Thyroid gland (tissue), 4 donors: ENCODE data around the gene ITGB1BP2. TPM values are rescaled to one million over a fixed set of nuclear protein-coding genes. Genes with fewer than 3 reads are reported as not detected.
"Not testable (repeated sequence)": the region's sequence is repeated elsewhere in the genome, so short reads cannot be mapped to it uniquely, and the experiment has no call there.

Experiments used
- DNase-seq, 2 donors: peaks; one replicate each; pipeline ENCODE4 v3.0.0-alpha.2; 2019
- H3K27ac ChIP-seq, 3 donors: fragments of 200-600 bp; sonication (generic); 1 replicate in 2 of 3; 2 replicates in 1 of 3; pipeline ENCODE4 v1.5.1; 2016 to 2019; ENCODE audit warnings: mild to moderate bottlenecking in 1 of 3, moderate library complexity in 1 of 3
- H3K27me3 ChIP-seq: fragments of 200-600 bp; sonication (generic); one replicate; pipeline ENCODE4 v1.5.1; 2019
- H3K36me3 ChIP-seq, 2 donors: fragments of 200-600 bp; sonication (generic); one replicate each; pipeline ENCODE4 v1.5.1; 2016 to 2019
- H3K4me1 ChIP-seq, 2 donors: fragments of 200-600 bp; sonication (generic); one replicate each; pipeline ENCODE4 v1.5.1; 2017 to 2019
- H3K4me3 ChIP-seq, 3 donors: fragments of 200-600 bp; sonication (generic); replicated peaks in 1 of 3; 1 replicate in 2 of 3; 2 replicates in 1 of 3; pipeline ENCODE4 v1.5.1; 2016; ENCODE audit warnings: mild to moderate bottlenecking in 1 of 3
- H3K9me3 ChIP-seq: fragments of 200-600 bp; sonication (generic); one replicate; pipeline ENCODE4 v1.5.1; 2017
- POLR2A ChIP-seq, 2 donors: fragments of 450-650 bp; IDR thresholded peaks; one replicate each; pipeline ENCODE4 v1.6.1; 2017; ENCODE audit warnings: antibody characterized with exemption in 2 of 2, mild to moderate bottlenecking in 2 of 2, moderate library complexity in 1 of 2
- WGBS, 2 donors: methylation state at CpG; one replicate each; pipeline ENCODE4 v1.1.5; 2017; 5-methylcytosine and 5-hydroxymethylcytosine counted together
- intact Hi-C: fragments of 100-400 bp; cut with DNase I; formaldehyde crosslinking; loops from one replicate; pipeline ENCODE4 v1.15.1; 2023
- total RNA-seq, 4 donors: library from RNA; depleted of rRNA; stranded (reverse); fragments of >200 nt; gene quantifications; one replicate each; pipeline ENCODE4 v1.2.3, GENCODE V29; 2016
- TF ChIP-seq, protein P1 (sequence below), 6 experiments: fragments of 200-600 bp in 3 of 6; fragments of 450-650 bp in 3 of 6; sonication (generic) in 3 of 6; IDR thresholded peaks; one replicate each; pipeline ENCODE4 v1.5.1; 2016 to 2019; ENCODE audit warnings: antibody characterized with exemption in 6 of 6, mild to moderate bottlenecking in 2 of 6, inconsistent platforms in 1 of 6, moderate library complexity in 1 of 6

Gene ITGB1BP2
- total RNA-seq, 4 donors from 2014 or later: 0.33 to 1.0 (median 0.67) TPM; not detected in 1

DNA sequence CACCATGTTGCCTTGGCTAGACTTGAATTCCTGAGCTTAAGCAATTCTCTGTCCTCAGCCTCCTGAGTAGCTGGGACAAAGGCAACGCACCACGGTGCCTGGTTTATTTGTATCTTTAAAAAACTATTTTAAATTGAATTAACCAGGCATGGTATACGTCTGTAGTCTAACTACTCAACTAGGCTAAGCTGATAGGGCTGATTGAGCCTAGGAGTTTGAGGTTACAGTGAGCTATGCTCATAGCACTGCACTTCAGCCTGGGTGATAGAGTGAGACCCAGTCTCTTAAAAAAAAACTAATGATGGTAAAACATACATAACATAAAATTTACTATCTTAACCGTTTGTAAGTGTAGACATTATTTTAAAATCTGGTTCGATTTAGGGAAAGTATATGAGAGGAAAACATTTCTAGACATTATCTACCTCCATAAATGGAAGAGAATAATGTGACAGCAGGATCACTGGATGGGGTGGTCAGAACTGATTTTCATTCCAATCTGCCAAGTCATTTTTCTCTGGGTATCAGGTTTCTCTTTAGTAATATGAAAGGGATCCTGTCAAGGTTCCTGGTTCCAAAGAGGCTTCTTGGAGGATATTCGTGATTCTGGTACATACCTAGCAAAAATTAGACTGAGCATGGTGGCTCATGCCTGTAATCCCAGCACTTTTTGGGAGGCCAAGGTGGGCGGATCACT, 8.7 kb upstream of the ITGB1BP2 start:
- Histone ChIP-seq H3K4me3 (no peak overlapping the region), H3K27ac (no peak overlapping the region), H3K4me1 (no peaks in the 10 kb centered on the region), H3K27me3 (no peaks in the 10 kb centered on the region), H3K36me3 (peaks cover 58 to 66% of the 10 kb centered on the region in 2 donors), H3K9me3 (no peaks in the 10 kb centered on the region)
- no peak for DNase-seq
- intact Hi-C loops: no loop called here
- no peak for TF ChIP-seq POLR2A (IDR thresholded peaks at IDR 0.05)
- TF ChIP-seq, protein P1, sequence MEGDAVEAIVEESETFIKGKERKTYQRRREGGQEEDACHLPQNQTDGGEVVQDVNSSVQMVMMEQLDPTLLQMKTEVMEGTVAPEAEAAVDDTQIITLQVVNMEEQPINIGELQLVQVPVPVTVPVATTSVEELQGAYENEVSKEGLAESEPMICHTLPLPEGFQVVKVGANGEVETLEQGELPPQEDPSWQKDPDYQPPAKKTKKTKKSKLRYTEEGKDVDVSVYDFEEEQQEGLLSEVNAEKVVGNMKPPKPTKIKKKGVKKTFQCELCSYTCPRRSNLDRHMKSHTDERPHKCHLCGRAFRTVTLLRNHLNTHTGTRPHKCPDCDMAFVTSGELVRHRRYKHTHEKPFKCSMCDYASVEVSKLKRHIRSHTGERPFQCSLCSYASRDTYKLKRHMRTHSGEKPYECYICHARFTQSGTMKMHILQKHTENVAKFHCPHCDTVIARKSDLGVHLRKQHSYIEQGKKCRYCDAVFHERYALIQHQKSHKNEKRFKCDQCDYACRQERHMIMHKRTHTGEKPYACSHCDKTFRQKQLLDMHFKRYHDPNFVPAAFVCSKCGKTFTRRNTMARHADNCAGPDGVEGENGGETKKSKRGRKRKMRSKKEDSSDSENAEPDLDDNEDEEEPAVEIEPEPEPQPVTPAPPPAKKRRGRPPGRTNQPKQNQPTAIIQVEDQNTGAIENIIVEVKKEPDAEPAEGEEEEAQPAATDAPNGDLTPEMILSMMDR (IDR thresholded peaks at IDR 0.05): no peak
- 84 to 89% methylated on average over 7 of the region's 7 CpGs for WGBS, 2 donors

GRCh38 chrX:71296806-71297205, 4.7 kb upstream of the ITGB1BP2 start:
- H3K4me1 ChIP-seq: no peaks in the 10 kb centered on the region
- no peak overlapping the region for H3K27ac ChIP-seq
- no peak for DNase-seq
- intact Hi-C loops: no loop called here
- H3K27me3 ChIP-seq: no peaks in the 10 kb centered on the region
- TF ChIP-seq, protein P1 (IDR thresholded peaks at IDR 0.05): no peak
- no peak for TF ChIP-seq POLR2A (IDR thresholded peaks at IDR 0.05)
- H3K36me3 ChIP-seq: peaks cover 59 to 74% of the 10 kb centered on the region in 2 donors
- WGBS, 2 donors: 95% methylated on average over 6 of the region's 6 CpGs
- no peak overlapping the region for H3K4me3 ChIP-seq
- H3K9me3 ChIP-seq: no peaks in the 10 kb centered on the region

- TF ChIP-seq, protein P1 (IDR thresholded peaks at IDR 0.05): no peak
- no peak for TF ChIP-seq POLR2A (IDR thresholded peaks at IDR 0.05)
- WGBS, 2 donors: 91 to 97% methylated on average over 3 of the region's 3 CpGs
- Histone ChIP-seq H3K4me3 (no peak overlapping the region), H3K9me3 (no peaks in the 10 kb centered on the region), H3K36me3 (peaks cover 49 to 62% of the 10 kb centered on the region in 2 donors), H3K4me1 (no peaks in the 10 kb centered on the region), H3K27me3 (no peaks in the 10 kb centered on the region), H3K27ac (no peak overlapping the region)
- intact Hi-C loops: no loop called here
- no peak for DNase-seq
These were observed 3.4 kb upstream of the ITGB1BP2 start for GRCh38 chrX:71298119-71298518.

- H3K9me3 ChIP-seq, H3K4me3 ChIP-seq, DNase-seq, H3K27me3 ChIP-seq, intact Hi-C loops, H3K4me1 ChIP-seq, H3K27ac ChIP-seq: not testable (repeated sequence)
- peaks cover 30 to 42% of the 10 kb centered on the region in 2 donors for H3K36me3 ChIP-seq
- WGBS, 2 donors: 84 to 91% methylated on average over 7 of the region's 7 CpGs
These were observed 1.5 kb upstream of the ITGB1BP2 start for GRCh38 chrX:71300064-71300463.

DNA sequence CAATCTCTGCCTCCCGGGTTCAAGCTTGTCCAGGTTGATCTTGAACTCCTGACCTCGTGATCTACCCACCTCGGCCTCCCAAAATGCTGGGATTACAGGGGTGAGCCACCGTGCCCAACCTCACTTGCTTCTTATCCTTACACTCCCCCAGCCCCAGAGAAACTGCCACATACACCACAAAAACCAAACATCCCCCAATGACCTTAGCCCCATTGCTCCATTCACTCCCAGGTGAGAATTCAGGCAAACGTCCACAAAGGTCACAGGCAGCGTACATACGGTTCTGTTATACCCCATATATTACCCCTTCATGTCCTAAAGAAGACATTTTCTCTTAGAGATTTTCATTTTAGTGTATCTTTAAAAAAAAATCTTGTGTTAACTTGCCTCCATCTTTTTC, 1.1 kb upstream of the ITGB1BP2 start:
- DNase-seq, H3K4me3 ChIP-seq, H3K27me3 ChIP-seq, H3K27ac ChIP-seq, H3K4me1 ChIP-seq, intact Hi-C loops, H3K9me3 ChIP-seq: not testable (repeated sequence)
- peaks cover 29 to 38% of the 10 kb centered on the region in 2 donors for H3K36me3 ChIP-seq
- 79 to 93% methylated on average over 7 of the region's 7 CpGs for whole genome bisulfite sequencing, 2 donors

DNA sequence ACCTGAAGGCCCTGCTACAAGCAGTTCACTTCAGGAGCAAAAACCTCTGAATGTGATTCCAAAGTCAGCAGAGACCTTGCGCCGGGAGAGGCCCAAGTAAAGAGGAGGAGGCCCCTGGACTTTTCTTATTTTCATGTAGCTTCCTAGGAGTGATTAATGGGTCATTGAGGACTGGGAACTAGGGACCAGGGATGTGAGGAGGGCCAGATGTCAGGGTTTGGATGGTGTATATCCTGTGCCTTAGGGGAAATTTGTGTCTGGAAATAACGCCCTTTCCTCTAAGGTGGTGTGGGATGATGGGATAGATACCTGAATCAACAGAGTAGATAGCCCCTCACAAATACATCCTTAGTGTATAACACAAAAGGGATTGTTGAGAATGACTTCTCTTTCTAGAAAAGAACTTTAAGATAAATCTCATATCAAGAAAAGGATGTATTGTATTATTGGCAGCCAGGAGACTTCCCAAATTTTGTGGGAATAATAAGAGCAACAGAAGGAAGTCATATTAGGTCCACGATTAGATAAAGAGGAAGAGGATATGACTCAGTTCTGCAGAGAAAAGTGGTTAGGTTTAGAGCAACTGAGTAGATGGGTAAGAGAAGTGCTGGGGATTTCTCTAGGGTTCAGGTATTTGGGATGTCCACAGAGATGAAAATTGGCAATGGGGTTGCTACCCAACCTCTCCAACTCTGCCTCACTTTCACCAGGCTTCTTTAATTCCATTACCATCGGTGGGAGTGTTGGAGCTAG, 1.1 kb downstream of the ITGB1BP2 start:
- intact Hi-C loops: no loop called here
- Histone ChIP-seq H3K27ac (no peak overlapping the region), H3K4me3 (no peak overlapping the region), H3K36me3 (peaks cover 14 to 23% of the 10 kb centered on the region in 2 donors), H3K9me3 (no peaks in the 10 kb centered on the region), H3K4me1 (no peaks in the 10 kb centered on the region), H3K27me3 (no peaks in the 10 kb centered on the region)
- 77 to 93% methylated on average over 5 of the region's 5 CpGs for WGBS, 2 donors
- TF ChIP-seq POLR2A (IDR thresholded peaks at IDR 0.05): no peak
- DNase-seq: no peak
